ENCODE measurements around the gene HLTF. TPM values are rescaled to one million over a fixed set of nuclear protein-coding genes. Genes with fewer than 3 reads are reported as not detected.

Gene HLTF
- total and polyA plus RNA-seq, 2 of the 13 experiments (the other 11 are each of a cell fraction or from before 2014, with no cell fraction given): 12.0 to 22.9 TPM

DNA sequence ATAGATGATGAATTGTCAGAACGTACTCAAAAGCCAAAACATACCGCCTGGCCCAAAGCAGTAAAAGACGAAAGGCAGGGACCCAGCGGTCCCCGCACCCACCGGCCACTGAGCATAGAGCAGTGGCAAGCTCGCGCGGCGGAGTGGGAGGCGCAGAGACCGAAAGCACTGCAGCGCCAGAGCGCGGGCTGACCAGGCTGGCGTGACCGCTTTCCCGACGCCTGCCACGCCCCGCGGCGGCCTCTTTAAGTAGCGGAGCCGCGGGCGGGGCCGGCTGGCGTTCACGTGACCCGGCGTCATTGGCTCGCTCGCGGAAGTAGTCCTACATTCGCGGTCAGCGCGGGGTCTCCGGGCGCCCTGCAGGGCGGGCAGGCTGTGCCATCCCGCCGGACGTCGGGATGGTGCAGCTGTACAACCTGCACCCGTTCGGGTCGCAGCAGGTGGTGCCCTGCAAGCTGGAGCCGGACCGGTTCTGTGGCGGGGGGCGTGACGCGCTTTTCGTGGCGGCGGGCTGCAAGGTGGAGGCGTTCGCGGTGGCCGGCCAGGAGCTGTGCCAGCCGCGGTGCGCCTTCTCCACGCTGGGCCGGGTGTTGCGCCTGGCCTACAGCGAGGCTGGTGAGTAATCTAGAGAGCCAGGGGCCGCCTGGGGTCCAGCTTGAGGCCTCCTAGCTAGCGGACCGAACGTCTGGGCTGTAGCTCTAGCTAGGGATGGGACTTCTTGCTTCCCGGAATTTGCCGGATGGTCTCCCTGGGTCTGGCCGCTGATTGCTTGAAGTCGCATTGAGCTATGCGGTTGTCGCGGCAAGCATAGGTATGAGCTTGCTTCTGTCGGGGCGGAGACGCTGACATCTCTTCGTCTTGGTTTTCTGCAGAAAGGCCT, 43.2 kb upstream of the HLTF start, which contains the start of gene HPS3 (continued):
- TF ChIP-seq, protein P1, sequence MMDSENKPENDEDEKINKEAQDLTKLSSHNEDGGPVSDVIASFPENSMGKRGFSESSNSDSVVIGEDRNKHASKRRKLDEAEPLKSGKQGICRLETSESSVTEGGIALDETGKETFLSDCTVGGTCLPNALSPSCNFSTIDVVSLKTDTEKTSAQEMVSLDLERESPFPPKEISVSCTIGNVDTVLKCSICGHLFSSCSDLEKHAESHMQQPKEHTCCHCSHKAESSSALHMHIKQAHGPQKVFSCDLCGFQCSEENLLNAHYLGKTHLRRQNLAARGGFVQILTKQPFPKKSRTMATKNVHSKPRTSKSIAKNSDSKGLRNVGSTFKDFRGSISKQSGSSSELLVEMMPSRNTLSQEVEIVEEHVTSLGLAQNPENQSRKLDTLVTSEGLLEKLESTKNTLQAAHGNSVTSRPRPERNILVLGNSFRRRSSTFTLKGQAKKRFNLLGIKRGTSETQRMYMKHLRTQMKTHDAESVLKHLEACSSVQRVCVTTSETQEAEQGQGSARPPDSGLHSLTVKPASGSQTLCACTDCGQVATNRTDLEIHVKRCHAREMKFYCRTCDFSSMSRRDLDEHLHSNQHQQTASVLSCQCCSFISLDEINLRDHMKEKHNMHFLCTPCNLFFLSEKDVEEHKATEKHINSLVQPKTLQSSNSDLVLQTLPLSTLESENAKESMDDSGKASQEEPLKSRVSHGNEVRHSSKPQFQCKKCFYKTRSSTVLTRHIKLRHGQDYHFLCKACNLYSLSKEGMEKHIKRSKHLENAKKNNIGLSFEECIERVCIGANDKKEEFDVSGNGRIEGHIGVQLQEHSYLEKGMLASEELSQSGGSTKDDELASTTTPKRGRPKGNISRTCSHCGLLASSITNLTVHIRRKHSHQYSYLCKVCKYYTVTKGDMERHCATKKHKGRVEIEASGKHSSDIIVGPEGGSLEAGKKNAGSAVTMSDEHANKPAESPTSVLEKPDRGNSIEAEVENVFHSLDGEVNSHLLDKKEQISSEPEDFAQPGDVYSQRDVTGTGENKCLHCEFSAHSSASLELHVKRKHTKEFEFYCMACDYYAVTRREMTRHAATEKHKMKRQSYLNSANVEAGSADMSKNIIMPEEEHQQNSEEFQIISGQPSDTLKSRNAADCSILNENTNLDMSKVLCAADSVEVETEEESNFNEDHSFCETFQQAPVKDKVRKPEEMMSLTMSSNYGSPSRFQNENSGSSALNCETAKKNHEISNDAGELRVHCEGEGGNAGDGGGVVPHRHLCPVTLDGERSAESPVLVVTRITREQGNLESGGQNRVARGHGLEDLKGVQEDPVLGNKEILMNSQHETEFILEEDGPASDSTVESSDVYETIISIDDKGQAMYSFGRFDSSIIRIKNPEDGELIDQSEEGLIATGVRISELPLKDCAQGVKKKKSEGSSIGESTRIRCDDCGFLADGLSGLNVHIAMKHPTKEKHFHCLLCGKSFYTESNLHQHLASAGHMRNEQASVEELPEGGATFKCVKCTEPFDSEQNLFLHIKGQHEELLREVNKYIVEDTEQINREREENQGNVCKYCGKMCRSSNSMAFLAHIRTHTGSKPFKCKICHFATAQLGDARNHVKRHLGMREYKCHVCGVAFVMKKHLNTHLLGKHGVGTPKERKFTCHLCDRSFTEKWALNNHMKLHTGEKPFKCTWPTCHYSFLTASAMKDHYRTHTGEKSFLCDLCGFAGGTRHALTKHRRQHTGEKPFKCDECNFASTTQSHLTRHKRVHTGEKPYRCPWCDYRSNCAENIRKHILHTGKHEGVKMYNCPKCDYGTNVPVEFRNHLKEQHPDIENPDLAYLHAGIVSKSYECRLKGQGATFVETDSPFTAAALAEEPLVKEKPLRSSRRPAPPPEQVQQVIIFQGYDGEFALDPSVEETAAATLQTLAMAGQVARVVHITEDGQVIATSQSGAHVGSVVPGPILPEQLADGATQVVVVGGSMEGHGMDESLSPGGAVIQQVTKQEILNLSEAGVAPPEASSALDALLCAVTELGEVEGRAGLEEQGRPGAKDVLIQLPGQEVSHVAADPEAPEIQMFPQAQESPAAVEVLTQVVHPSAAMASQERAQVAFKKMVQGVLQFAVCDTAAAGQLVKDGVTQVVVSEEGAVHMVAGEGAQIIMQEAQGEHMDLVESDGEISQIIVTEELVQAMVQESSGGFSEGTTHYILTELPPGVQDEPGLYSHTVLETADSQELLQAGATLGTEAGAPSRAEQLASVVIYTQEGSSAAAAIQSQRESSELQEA (CRISPR knock-in tag; IDR thresholded peaks at IDR 0.05; ENCODE audit: not compliant biosample characterization): peak; percentile 82
- TF ChIP-seq ZNF510 (CRISPR knock-in tag; IDR thresholded peaks at IDR 0.05; ENCODE audit: low read depth) (peak; percentile 57; the same call in 1 of the 2 replicates), HOXA9 (CRISPR knock-in tag; IDR thresholded peaks at IDR 0.05; ENCODE audit: borderline replicate concordance) (0 out of 2 replicates have a peak, but pooled peaks have one; percentile 65), MXD4 (CRISPR knock-in tag; IDR thresholded peaks at IDR 0.05) (peak; percentile 79), ZNF569 (CRISPR knock-in tag; IDR thresholded peaks at IDR 0.05; ENCODE audit: borderline replicate concordance) (no peak), ZNF589 (CRISPR knock-in tag; conservative IDR thresholded peaks at IDR 0.05) (0 out of 2 replicates have a peak, but pooled peaks have one; percentile 48), POLR2A (IDR thresholded peaks at IDR 0.05; ENCODE audit: insufficient read depth in 1 of 2, low read depth in 2 of 2, low read length in 2 of 2) (peak; percentile 90 to 92), BHLHE40 (IDR thresholded peaks at IDR 0.05; ENCODE audit: low read length) (peak; percentile 94), NFE2L1 (CRISPR knock-in tag; IDR thresholded peaks at IDR 0.05; ENCODE audit: borderline replicate concordance) (no peak; the same call in 1 of the 2 replicates), ZFP62 (CRISPR knock-in tag; IDR thresholded peaks at IDR 0.05) (0 out of 2 replicates have a peak, but pooled peaks have one; percentile 56), TAF15 (IDR thresholded peaks at IDR 0.05; ENCODE audit: low read depth, low read length, poor library complexity, severe bottlenecking) (no peak), ARNTL (CRISPR knock-in tag; IDR thresholded peaks at IDR 0.05) (peak; percentile 80), ZNF256 (CRISPR knock-in tag; conservative IDR thresholded peaks at IDR 0.05) (peak; percentile 75), NCOA5 (CRISPR knock-in tag; IDR thresholded peaks at IDR 0.05) (no peak), ZSCAN20 (CRISPR knock-in tag; IDR thresholded peaks at IDR 0.05; ENCODE audit: borderline replicate concordance) (0 out of 2 replicates have a peak, but pooled peaks have one; percentile 45)
- TF ChIP-seq, protein P2, sequence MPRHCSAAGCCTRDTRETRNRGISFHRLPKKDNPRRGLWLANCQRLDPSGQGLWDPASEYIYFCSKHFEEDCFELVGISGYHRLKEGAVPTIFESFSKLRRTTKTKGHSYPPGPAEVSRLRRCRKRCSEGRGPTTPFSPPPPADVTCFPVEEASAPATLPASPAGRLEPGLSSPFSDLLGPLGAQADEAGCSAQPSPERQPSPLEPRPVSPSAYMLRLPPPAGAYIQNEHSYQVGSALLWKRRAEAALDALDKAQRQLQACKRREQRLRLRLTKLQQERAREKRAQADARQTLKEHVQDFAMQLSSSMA (CRISPR knock-in tag; IDR thresholded peaks at IDR 0.05): 0 out of 2 replicates have a peak, but pooled peaks have one; percentile 64
- TF ChIP-seq, protein P3, sequence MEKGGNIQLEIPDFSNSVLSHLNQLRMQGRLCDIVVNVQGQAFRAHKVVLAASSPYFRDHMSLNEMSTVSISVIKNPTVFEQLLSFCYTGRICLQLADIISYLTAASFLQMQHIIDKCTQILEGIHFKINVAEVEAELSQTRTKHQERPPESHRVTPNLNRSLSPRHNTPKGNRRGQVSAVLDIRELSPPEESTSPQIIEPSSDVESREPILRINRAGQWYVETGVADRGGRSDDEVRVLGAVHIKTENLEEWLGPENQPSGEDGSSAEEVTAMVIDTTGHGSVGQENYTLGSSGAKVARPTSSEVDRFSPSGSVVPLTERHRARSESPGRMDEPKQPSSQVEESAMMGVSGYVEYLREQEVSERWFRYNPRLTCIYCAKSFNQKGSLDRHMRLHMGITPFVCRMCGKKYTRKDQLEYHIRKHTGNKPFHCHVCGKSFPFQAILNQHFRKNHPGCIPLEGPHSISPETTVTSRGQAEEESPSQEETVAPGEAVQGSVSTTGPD (CRISPR knock-in tag; IDR thresholded peaks at IDR 0.05): no peak
